Activated CD4-positive, alpha-beta T cell treated with anti-CD3 and anti-CD28 coated beads, Interleukin-2, amount 50 U/mL, for 24 hours (primary cell): ENCODE data around the gene RALGAPA2.

ENCODE experiments used
- DNase-seq, 2 donors: peaks; one replicate each; pipeline ENCODE4 v3.0.0-alpha.2; 2020; ENCODE audit warnings: low read depth in 1 of 2, low spot score in 1 of 2

Gene RALGAPA2

DNA sequence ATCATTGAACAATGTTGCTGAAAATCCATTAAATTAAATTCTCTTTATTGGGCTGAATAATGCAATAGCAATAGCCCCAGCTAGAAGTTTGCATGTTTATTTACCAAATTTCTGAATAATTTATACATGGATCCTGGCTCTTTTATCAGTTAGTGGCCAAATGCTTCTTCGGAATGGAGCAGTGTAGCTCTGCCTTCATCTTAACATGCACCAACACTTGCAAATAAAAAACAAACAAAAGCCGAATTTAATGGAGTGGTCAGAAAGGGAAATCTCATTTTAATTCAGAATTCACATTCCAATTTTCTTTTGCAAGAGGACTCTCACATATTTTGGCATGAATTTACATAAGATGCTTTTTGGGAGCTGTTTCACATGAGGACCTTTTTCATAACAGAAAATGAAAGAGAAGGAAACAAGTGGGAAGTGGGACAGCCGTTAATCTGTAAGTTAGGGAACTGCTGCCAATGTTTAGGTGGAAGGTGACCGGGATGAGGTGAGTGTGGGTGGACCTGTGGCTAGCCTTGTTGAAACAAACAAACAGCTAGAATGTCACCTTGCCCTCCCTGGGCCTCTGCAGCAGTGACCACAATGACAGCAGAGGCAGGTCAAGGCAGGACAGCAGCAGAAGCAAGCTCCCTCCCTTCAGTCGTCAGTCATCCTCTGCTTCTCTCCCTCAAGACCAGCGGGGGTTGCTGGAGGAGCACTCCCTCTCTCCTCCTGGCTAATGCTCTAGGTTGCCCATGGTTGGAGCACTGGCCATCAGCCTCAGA, 271.4 kb downstream of the RALGAPA2 start:
- DNase-seq: no peak

DNA sequence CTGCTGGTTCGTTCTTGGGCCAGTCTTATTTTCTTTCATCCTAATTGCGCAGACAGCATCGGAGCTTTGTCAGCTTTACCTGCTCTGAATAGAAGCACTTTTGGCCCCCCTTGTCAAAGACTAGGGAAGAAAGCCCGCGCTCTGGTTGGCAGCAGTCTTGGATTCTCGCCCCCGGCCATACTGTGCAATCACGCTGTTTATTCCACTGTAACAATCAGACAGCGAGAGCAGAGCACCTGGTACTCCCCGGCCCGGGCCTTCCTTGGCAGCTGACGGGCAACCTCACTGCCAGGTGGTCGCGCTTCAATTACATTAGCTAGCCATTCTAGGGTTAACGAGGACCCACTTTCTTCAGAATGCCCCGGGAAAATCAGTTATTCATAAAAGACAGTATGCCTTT, 272.0 kb downstream of the RALGAPA2 start:
- no peak for DNase-seq

DNA sequence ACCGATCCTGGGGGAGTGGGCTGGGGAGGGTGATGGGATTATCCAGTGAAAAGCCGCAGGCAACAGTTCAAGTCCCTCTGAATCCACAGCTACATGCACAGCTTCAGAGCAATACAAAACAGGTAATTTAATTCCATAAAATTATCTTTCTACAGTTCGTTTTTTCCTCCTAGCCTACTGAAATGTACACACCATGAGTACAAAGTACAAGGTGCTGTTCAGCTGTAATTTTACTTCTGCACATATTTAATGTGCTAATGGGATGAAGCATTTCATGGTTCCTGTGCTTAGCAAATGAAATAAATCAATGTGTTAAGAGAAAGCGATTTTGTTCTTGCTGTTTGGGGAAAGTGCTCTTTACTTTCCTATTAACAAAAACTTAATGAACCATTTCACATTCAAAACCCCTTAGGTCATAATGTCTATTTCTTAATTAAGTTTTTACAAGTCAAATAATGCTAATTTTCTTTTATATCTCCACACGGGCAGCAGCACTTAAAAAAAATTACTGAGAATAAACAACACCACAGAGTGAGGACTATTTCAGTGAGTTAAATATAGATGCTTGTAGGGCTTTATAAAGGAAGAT, 272.7 kb downstream of the RALGAPA2 start:
- DNase-seq: no peak

DNA sequence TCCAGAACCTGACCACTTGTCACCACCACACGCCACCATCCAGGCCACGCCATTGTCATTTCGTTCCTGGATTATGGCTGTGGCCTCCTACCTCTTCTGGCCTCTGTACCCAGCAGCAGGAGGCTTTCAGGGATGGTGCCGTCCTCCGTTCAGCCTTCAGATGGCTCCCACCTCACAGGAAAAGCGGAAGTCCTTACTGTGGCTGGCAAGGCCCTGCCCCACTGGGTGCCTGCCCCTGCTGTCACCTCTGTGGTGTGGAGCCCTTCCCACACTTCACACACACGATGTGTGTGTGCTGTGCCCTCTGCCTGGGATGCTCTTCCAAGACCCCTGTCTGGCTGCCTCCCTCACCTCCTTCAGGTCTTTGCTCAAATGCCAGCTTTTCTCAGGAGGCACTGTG, 275.1 kb downstream of the RALGAPA2 start:
- DNase-seq: no peak

DNA sequence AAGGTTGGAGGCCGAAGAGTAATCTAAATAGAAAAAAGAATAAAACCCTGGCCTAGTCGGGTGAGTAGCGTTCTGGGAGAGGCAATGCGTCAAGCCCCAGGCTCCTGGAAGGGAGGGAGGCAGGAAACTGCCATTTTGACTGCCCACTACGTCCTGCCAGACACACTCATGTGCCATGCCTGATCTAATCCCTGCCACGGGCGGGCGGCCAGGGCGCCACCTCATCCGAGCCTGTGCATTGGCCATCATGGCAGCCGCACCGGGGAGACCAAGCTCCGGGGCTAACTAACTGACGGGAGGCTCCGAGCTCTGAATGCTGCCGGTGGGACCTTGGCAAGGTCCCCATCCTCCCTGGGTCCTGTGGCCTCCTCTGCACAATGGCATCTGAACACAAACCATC, 275.8 kb downstream of the RALGAPA2 start:
- no peak for DNase-seq

DNA sequence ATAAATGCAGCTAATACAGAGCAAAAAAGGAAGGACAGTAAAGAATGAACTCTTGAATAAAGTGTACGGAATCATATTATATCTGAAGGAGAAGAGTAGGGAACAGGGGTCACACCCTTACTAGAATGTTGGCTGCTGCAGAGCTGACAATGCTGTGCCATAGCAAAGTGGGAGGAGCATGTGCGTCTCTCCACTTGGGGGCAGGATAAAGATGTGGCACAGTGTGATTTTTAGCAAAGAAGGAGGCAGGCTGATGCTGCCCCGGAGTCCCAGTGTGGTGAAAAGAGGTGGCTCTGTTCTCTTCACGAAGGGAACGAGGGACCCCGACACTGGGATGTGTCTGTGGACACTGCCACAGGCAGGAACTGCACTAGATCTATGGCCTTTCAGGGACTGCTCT, 277.0 kb downstream of the RALGAPA2 start:
- no peak for DNase-seq

DNA sequence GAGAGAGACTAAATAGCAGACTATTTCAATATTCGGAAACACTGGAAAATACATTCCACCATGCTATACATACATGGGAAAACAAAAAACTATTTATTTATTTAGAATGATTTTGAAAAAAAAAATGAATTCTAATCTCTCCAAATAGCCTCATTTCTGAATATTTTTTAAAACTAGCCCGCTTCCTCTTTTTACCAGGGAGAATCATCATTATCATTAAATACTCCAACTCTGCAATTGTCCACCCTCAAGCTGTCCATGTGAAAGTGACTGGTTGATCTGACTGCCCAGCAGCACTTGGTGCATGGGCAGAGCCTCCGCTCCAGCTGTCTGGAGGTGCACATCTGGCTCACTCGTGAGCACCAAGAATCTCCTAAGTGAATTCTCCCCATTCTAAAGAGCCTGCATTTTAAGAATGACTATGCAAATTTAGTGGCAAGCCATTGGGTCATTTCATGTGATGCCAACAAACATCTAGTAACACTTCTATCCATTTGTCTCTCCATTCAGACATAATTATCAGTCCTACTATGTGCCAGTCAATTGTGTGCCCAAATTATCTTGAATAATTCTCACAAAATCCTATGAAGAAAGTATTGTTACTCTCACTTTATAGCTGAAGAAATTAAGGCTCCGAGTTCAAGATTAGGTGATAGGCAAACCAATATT, 279.7 kb downstream of the RALGAPA2 start:
- DNase-seq: no peak

DNA sequence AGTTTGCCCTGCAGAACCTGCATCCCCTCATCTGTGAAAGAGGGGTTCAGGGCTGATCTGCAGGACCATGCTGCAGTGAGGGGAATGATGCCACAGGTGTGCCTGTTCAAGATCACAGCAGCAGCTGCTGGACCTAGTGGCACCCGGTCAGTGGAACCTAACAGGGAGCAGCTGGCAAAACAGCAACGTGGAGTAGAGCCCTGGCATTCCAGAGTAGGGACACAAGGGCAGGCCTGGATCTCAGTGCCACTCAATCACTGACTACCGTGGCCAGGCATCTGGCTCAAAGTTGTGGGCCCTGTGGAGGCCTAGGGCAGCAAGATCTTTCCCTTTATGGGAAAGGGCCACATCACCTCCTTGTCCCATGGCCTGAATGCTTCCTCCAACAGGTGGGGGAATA, 282.4 kb downstream of the RALGAPA2 start:
- DNase-seq: no peak

DNA sequence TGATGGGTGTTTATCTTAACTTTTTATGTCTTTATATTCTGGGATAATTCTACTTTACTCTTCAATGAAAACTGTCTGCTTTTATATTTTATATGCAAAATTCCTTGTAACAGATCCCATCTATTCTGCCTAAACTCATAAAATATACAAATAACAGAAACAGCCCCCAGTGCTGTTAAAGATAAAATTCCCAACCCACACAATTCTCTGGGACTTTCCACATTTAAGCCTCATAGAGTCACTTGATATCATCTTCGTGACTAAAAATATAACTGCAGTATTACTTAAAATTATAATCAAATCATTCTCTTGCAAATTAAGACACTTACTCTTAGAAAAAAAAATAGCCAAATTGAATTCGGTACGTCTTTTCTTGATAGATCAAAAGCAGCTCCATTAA, 284.4 kb downstream of the RALGAPA2 start:
- DNase-seq: no peak

DNA sequence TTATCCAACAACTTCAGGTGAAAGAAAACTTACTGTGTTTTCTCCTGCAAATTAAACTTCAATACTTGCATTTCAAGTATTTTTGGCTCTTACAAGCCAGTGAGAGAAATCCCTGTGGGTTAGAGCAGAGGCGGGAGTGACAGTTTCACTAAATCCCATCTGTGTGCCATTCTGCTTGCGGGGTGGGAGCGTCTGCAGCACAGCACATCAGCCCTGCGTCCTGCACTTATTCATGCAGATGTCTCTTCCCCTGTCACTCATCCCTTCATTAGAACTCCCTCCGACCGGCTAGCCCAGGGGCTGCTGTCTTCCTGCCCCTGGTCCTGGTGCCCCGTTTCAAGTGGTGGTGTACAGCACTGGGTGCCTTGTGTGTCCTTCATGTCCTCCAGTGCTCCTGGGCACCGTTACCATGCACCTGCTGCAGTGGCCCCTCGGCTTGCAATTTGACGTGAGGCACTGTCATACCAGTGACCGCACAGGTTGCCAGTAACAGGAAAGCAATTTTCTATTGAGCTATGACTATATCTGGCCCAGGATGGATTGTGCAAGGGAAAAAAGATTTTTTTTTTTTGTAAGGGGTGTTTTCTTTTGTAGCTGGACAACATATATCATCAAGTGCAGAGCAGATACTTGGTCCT, 285.1 kb downstream of the RALGAPA2 start:
- DNase-seq: no peak

DNA sequence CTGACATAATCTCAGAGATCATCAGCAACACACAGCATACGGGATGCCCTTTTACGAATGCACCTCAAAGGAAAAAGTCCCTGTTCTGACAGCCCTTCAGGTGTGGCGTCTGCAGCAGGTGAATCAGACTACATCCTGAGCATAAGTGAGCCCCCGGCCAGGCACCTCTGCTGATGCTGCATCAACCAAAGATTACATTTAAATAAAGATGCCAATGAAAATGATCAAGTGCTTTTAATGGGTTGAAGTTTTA, 285.9 kb downstream of the RALGAPA2 start:
- no peak for DNase-seq

DNA sequence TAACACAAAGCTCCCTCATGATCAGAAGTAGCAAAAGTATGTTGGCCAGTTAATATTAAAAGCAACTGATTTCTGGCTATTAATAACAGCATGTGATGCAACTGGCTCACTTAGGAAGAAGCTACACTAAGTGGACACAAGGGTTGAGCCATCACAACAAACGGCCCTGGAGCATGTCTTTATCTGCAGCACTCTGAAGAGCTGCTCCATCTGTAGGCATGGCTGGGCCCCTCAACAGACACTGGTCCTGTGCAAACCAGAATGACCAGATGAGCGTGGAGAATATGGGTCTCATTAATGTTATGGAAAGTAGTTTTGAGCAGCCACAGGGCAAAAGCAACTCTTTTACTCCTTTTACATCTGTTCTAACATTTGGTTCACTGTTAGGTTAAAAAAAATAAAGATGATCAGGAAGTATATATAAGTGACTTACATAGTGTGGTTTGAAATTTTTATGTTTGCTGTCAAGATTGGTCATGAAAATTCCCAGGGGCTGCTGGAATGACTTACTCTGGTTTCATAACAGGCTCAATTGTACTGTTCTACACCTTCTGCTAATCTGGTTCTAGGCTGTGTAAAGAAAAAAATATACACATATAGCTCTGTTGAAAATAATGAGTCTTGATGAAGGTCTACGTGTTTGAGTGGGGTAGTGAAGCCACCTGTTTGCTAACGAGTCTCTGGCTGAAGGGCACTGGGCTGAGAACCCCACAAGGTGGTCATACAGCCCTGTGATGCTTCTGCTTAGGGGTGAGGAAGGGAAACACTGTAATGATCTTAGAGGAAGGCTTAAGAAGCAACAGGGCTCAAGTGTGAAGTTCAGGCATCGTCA, 286.4 kb downstream of the RALGAPA2 start:
- DNase-seq: no peak

DNA sequence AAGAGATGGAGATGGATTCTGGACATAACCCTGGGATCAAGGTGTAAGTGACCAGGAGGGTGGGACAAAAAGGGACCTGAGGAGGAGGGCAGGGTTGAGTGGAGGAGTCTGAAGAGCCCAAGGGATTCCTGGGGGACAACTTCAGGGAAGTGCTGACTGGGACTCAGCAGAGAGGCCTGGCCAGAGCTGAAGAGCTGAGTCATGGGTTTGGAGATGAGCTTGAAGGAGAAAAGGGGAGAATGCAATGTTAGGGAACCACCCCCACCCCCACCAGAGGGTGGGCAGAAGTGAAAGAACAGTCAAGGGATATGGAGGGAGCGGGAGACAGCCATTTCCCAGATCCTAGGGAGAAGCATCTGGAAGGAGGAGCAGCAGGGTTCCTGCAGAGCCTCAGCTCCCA, 289.3 kb downstream of the RALGAPA2 start:
- DNase-seq: no peak

DNA sequence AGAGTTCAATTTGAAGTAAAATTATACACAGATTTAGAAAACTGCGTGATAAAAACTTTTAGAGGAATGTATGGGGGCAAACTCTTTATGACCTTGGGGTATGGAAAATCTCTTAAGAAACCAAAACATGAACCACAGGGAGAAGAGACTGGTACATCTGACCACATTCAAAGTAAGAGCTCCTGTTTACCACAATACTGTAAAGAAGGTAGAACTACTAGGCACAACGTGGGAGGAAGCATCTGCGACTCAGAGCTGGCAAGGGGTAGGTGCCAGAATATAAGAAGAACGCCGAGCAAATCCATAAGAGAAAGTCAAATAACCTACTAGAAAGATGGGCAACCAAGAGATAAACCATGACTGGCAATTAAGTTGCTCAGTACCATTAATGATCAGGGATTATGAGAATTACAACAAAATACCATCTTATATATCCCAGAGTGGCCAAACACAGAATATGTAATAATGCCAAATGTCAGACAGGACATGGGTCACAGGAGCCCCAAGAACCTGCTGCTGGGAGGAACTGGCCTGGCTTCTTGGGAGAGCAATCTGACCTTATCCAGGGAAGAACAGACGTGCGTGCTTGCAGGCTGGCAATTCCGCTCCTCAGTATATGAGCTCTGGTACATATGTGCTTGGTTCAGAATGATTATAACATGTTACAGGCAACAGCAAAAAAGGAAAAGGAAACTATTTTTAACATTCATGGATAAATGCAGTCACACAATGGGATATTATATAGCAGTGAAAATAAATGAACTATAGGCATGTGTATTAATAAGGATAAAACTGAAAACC, 294.4 kb downstream of the RALGAPA2 start:
- DNase-seq: no peak

DNA sequence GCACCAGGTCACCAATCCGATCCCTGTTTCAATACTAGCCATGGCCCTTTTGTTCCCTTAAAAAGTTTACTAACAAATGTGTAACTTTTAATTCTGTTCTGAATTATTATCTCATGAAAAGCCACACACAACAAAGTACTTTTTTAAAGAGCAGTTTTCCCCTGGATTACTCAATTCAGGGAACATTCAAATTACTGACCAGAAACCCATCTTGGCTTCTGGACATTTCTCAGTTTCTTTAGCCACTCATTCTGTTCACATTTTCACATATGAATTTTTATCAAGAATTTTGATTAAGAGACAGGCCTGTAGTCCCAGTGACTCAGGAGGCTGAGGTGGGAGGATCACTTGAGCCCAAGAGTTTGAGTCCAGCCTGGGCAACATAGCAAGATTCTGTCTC, 297.1 kb downstream of the RALGAPA2 start:
- DNase-seq: no peak

DNA sequence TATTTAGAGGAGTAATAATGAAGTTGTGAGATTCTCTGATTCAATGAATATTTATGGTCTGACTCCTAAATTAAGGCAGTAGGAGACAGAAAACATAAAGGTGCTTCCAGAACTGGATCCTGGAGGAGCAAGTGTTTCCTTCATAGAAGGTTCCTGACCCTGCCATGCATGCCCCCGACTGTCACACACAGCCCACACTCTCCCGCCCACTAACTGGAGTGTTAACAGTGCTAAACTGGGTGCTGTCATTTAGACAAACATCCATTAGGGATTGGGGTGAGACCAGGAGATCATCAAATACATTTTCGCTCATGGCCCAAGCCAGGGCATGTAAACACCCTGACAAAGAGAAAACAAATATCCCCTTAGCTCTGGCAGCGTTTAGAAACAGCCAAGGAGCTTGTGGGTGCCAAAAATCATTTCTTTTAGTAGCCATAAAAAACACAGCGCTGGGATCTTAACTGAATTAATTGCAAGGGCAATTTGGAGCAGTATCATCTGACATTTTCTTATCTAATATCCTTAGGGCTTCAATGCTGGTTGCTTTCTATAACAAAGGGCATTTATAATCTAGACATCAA, 297.7 kb downstream of the RALGAPA2 start:
- no peak for DNase-seq

DNA sequence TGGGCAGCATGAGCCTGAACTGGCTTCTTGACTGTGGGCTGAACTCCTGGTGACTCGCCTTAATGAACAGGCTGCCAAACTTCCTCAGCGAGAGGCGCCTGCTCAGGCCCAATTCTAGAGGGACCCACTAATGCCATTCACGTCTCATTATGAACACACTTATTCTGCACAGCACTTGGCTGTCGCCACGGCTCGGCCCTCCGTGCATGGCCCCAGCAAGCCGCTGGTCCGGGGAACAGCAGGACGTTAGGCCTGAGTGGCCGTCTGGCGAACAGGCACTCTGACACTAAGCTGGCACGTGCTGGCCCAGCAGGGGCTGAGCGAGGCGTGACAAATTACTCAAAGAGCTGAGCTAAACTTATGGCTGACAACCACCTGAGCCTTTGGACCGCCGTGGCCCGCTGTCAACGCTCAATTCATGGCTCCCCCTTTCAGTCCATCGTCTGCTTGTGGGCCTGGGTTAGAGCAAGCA, 298.6 kb downstream of the RALGAPA2 start:
- DNase-seq: no peak

DNA sequence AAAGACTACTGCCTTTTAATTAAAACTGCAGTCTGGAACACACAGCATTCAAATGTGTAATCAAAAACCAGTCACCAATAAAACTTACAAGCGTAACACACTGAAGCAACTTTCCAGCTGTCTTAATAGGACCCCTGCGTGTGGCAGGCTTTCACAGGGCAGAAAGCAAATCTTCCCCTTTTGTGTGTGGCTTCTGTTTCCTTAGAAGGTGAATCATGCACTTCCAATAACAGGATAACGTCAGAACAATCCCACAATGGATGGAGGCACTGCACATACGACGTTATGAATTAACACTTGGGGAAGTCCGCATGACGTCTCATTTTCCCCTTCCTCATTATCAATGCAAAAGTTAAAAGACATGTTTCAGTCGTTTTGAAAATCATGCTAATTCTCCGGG, 299.7 kb downstream of the RALGAPA2 start:
- no peak for DNase-seq

DNA sequence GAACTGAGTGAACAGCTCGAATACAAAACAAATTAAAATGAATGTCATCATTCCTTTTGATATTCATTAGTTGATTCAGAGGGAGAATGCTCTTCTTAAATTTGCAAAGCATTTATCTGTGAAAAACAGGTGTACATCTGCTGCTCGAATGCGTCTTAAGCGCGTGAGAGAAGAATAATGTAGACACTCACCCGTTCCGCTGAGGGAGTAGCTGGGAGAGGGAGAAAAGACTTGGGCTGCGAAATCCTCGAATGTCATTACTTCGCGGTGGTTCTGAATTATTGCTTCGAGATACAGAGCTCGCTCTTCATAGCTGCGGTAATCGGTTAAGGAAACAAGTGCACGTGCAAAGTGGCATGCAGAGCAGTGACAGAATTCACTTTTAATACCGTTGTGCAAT, 300.6 kb downstream of the RALGAPA2 start:
- no peak for DNase-seq

DNA sequence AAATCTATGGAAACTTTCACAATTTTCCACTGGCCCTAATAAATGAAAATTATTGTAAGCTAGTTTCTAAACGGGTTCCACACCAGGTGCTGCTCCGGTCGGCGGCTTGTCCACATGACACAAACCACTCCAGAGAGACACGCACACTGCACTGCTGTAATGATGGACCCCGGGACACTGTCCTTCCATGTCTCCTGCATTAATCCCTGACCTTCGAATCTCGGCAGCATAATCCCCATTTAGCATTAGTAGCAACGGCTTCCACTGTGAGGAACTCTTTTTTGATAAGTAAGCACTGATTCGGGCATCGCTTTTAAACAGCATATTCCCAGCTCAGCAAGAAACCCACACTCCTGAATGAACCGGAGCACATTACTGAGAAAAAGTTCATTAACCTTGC, 301.0 kb downstream of the RALGAPA2 start:
- DNase-seq: no peak
